GM12872 (cell line): ENCODE results near the gene FGF23.

ENCODE experiments used
- CTCF ChIP-seq: IDR thresholded peaks from 3 replicates; pipeline ENCODE4 v1.5.1; 2011; ENCODE audit warnings: low read depth, mild to moderate bottlenecking, low read length, moderate library complexity; ENCODE audit not compliant: insufficient read depth

FGF23 gene

GRCh38 chr12:4320497-4320852 is 59.0 kb downstream of the FGF23 start:
- no peak for TF ChIP-seq CTCF
